ENCODE data around the gene DENND1A.

- TF ChIP-seq CTCF (IDR thresholded peaks at IDR 0.05; ENCODE audit: low read depth, low read length, missing input control) (no peak), TAF1 (conservative IDR thresholded peaks at IDR 0.05) (no peak), ATF3 (IDR thresholded peaks at IDR 0.05) (no peak)
These were observed 97.8 kb downstream of the DENND1A start for GRCh38 chr9:123832176-123832575.
